ENCODE data around the gene ATRNL1.
A peak's percentile ranks its signal among the peaks of the same experiment; 100 is the strongest.
"Not testable (repeated sequence)": the region's sequence is repeated elsewhere in the genome, so short reads cannot be mapped to it uniquely, and the experiment has no call there.

ATRNL1 gene

GRCh38 chr10:115092258-115092554 is 959 bp upstream of the ATRNL1 start:
- no peak for DNase-seq

GRCh38 chr10:115092555-115093285 is 445 bp upstream of the ATRNL1 start:
- DNase-seq = peak; percentile 64

- peak; percentile 60 for DNase-seq
Observed at GRCh38 chr10:115093776-115094408, 727 bp downstream of the ATRNL1 start.

GRCh38 chr10:115094416-115095140 is 1.4 kb downstream of the ATRNL1 start:
- no peak for DNase-seq

GRCh38 chr10:115095758-115096157 is 2.6 kb downstream of the ATRNL1 start:
- no peak for DNase-seq

- DNase-seq = no peak
Observed at GRCh38 chr10:115103700-115104099, 10.5 kb downstream of the ATRNL1 start.

GRCh38 chr10:115105411-115105810 is 12.2 kb downstream of the ATRNL1 start:
- DNase-seq = not testable (repeated sequence)

- no peak for DNase-seq
Observed at GRCh38 chr10:115107830-115108229, 14.7 kb downstream of the ATRNL1 start.

- no peak for DNase-seq
Observed at GRCh38 chr10:115117301-115117700, 24.1 kb downstream of the ATRNL1 start.

GRCh38 chr10:115118346-115118745 is 25.2 kb downstream of the ATRNL1 start:
- no peak for DNase-seq

GRCh38 chr10:115125505-115125904 is 32.3 kb downstream of the ATRNL1 start:
- no peak for DNase-seq

GRCh38 chr10:115129752-115130151 is 36.6 kb downstream of the ATRNL1 start:
- DNase-seq = no peak

- DNase-seq = no peak
Observed at GRCh38 chr10:115136616-115137015, 43.5 kb downstream of the ATRNL1 start.

GRCh38 chr10:115141254-115141653 is 48.1 kb downstream of the ATRNL1 start:
- DNase-seq = no peak

GRCh38 chr10:115157357-115157756 is 64.2 kb downstream of the ATRNL1 start:
- no peak for DNase-seq

GRCh38 chr10:115163129-115163528 is 70.0 kb downstream of the ATRNL1 start:
- DNase-seq = no peak

GRCh38 chr10:115164220-115164619 is 71.1 kb downstream of the ATRNL1 start:
- no peak for DNase-seq

GRCh38 chr10:115167751-115168150 is 74.6 kb downstream of the ATRNL1 start:
- no peak for DNase-seq

GRCh38 chr10:115171392-115171960 is 78.3 kb downstream of the ATRNL1 start:
- DNase-seq = no peak

- no peak for DNase-seq
Observed at GRCh38 chr10:115173915-115174443, 80.8 kb downstream of the ATRNL1 start.

GRCh38 chr10:115207276-115207675 is 114.1 kb downstream of the ATRNL1 start:
- DNase-seq = not testable (repeated sequence)

- no peak for DNase-seq
Observed at GRCh38 chr10:115209133-115209532, 116.0 kb downstream of the ATRNL1 start.

GRCh38 chr10:115214829-115215228 is 121.7 kb downstream of the ATRNL1 start:
- DNase-seq = no peak

- no peak for DNase-seq
Observed at GRCh38 chr10:115219203-115219602, 126.0 kb downstream of the ATRNL1 start.

Measured in activated CD8-positive, alpha-beta memory T cell treated with anti-CD3 and anti-CD28 coated beads for 24 hours (primary cell).